ENCODE measurements around the gene IGSF8. TPM values are rescaled to one million over a fixed set of nuclear protein-coding genes. Genes with fewer than 3 reads are reported as not detected.

The IGSF8 gene
- total and polyA plus RNA-seq, 4 donors: 23.5 to 39.5 (median 26.8) TPM

GRCh38 chr1:160082926-160083325, 15.5 kb downstream of the IGSF8 start:
- TF ChIP-seq CTCF (IDR thresholded peaks at IDR 0.05; ENCODE audit: control extremely low read depth, extremely low read depth): no peak
- H3K9me3 ChIP-seq (ENCODE audit: control insufficient read depth in 4 of 4, insufficient read depth in 3 of 4, low read length in 3 of 4): no peaks in the 10 kb centered on the region
- no peak overlapping the region for H3K4me3 ChIP-seq
- H3K27me3 ChIP-seq (ENCODE audit: control insufficient read depth in 3 of 3, insufficient read depth in 3 of 3, low read length in 2 of 3): peaks cover 0 to 58% (median 43%) of the 10 kb centered on the region in 3 donors
- DNase-seq (no peak), ATAC-seq (ENCODE audit: insufficient read depth, low FRiP score) (no peak)
- WGBS, 2 donors: 75 to 83% methylated on average over 3 of the region's 3 CpGs
- H3K4me1 ChIP-seq (ENCODE audit: control insufficient read depth in 5 of 5, insufficient read depth in 5 of 5, low read length in 5 of 5): peaks cover 0 to 6% (median 0%) of the 10 kb centered on the region in 5 donors
- peaks cover 0 to 3% (median under 1%) of the 10 kb centered on the region in 4 donors for H3K36me3 ChIP-seq (ENCODE audit: control insufficient read depth in 4 of 4, insufficient read depth in 4 of 4, low read length in 4 of 4)
- H3K9ac ChIP-seq (ENCODE audit: insufficient read depth in 1 of 2, low read length in 2 of 2): no peak overlapping the region
- no peak overlapping the region for H3K27ac ChIP-seq (ENCODE audit: low read depth in 1 of 2, low read length in 1 of 2)

- no peak for TF ChIP-seq CTCF (IDR thresholded peaks at IDR 0.05; ENCODE audit: control extremely low read depth, extremely low read depth)
- peaks cover 0 to 3% (median 0%) of the 10 kb centered on the region in 4 donors for H3K36me3 ChIP-seq (ENCODE audit: control insufficient read depth in 4 of 4, insufficient read depth in 4 of 4, low read length in 4 of 4)
- no peak overlapping the region for H3K9ac ChIP-seq (ENCODE audit: insufficient read depth in 1 of 2, low read length in 2 of 2)
- ATAC-seq (ENCODE audit: insufficient read depth, low FRiP score) (no peak), DNase-seq (no peak)
- 54 to 71% methylated on average over 2 of the region's 2 CpGs for WGBS, 2 donors
- peaks cover 0 to 6% (median 0%) of the 10 kb centered on the region in 5 donors for H3K4me1 ChIP-seq (ENCODE audit: control insufficient read depth in 5 of 5, insufficient read depth in 5 of 5, low read length in 5 of 5)
- no peak overlapping the region for H3K27ac ChIP-seq (ENCODE audit: low read depth in 1 of 2, low read length in 1 of 2)
- no peaks in the 10 kb centered on the region for H3K9me3 ChIP-seq (ENCODE audit: control insufficient read depth in 4 of 4, insufficient read depth in 3 of 4, low read length in 3 of 4)
- H3K4me3 ChIP-seq: no peak overlapping the region
- peaks cover 0 to 62% (median 43%) of the 10 kb centered on the region in 3 donors for H3K27me3 ChIP-seq (ENCODE audit: control insufficient read depth in 3 of 3, insufficient read depth in 3 of 3, low read length in 2 of 3)
Measured at GRCh38 chr1:160082487-160082886, 15.9 kb downstream of the IGSF8 start.

GRCh38 chr1:160081261-160081936, 17.0 kb downstream of the IGSF8 start, which contains the start of gene KCNJ9:
KCNJ9 (plus strand) TSS chr1:160081538; CDS start chr1:160084031, 2,493 bp downstream.
- TF ChIP-seq CTCF (IDR thresholded peaks at IDR 0.05; ENCODE audit: control extremely low read depth, extremely low read depth): no peak
- Histone ChIP-seq H3K27ac (ENCODE audit: low read depth in 1 of 2, low read length in 1 of 2) (no peak within 1 kb of the TSS), H3K9ac (ENCODE audit: insufficient read depth in 1 of 2, low read length in 2 of 2) (no peak within 1 kb of the TSS), H3K36me3 (ENCODE audit: control insufficient read depth in 4 of 4, insufficient read depth in 4 of 4, low read length in 4 of 4) (no peaks in the 10 kb centered on the region), H3K9me3 (ENCODE audit: control insufficient read depth in 4 of 4, insufficient read depth in 3 of 4, low read length in 3 of 4) (no peaks in the 10 kb centered on the region), H3K4me1 (ENCODE audit: control insufficient read depth in 5 of 5, insufficient read depth in 5 of 5, low read length in 5 of 5) (peaks cover 0 to 6% (median 0%) of the 10 kb centered on the region in 5 donors), H3K4me3 (no peak within 1 kb of the TSS), H3K27me3 (ENCODE audit: control insufficient read depth in 3 of 3, insufficient read depth in 3 of 3, low read length in 2 of 3) (peaks cover 0 to 68% (median 43%) of the 10 kb centered on the region in 3 donors)
- no peak for ATAC-seq (ENCODE audit: insufficient read depth, low FRiP score)
- 18 to 22% methylated on average over 14 of the region's 14 CpGs for WGBS, 2 donors
- no peak for DNase-seq

Data from lung (tissue), 12 donors.